Measurements from ENCODE around the gene WDPCP. TPM values are rescaled to one million over a fixed set of nuclear protein-coding genes. Genes with fewer than 3 reads are reported as not detected.

Gene WDPCP
- total and polyA plus RNA-seq, 12 donors = 2.7 to 14.6 (median 9.3) TPM

GRCh38 chr2:63514781-63515180 is 73.5 kb downstream of the WDPCP start:
- Histone ChIP-seq H3K27ac (no peak overlapping the region), H3K36me3 (replicated peaks in 1 of 2) (no peaks in the 10 kb centered on the region), H3K4me1 (replicated peaks in 1 of 2) (no peaks in the 10 kb centered on the region), H3K9me3 (replicated peaks in 1 of 3) (no peaks in the 10 kb centered on the region), H3K4me3 (no peak overlapping the region), H3K27me3 (no peaks in the 10 kb centered on the region)
- TF ChIP-seq POLR2A (IDR thresholded peaks at IDR 0.05) (no peak), CTCF (IDR thresholded peaks at IDR 0.05) (no peak)
- intact Hi-C loops (cut with DNase I) = no loop called here
- no peak for DNase-seq

DNA sequence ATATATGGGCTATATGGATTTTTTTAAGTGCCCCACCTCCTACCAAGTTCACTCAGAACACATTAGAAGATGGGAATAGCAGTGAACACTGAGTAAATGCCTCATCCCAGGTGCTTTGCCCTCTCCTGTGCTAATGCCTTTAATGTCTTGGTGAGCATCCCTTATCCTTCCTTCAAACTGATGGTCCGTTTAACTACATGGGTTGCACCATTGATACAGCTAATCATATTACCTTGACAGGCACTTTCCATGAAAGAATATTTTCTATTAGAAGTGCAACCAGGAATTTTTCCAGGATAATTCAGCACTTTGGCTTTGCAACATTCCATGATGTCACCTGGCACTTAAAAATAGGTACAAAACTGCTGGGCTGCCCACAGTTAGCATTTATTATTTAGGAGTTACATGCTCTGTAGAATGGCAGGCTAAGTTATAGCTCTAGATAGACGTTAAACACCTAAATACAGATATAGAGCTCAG is 74.0 kb downstream of the WDPCP start:
- Histone ChIP-seq H3K27ac (no peak overlapping the region), H3K36me3 (replicated peaks in 1 of 2) (no peaks in the 10 kb centered on the region), H3K4me1 (replicated peaks in 1 of 2) (no peaks in the 10 kb centered on the region), H3K9me3 (replicated peaks in 1 of 3) (no peaks in the 10 kb centered on the region), H3K4me3 (no peak overlapping the region), H3K27me3 (no peaks in the 10 kb centered on the region)
- 63 to 95% (median 81%) methylated on average over 2 of the region's 2 CpGs for WGBS, 4 donors
- TF ChIP-seq POLR2A (IDR thresholded peaks at IDR 0.05) (no peak), CTCF (IDR thresholded peaks at IDR 0.05) (no peak)
- DNase-seq = no peak
- intact Hi-C loops (cut with DNase I) = no loop called here

DNA sequence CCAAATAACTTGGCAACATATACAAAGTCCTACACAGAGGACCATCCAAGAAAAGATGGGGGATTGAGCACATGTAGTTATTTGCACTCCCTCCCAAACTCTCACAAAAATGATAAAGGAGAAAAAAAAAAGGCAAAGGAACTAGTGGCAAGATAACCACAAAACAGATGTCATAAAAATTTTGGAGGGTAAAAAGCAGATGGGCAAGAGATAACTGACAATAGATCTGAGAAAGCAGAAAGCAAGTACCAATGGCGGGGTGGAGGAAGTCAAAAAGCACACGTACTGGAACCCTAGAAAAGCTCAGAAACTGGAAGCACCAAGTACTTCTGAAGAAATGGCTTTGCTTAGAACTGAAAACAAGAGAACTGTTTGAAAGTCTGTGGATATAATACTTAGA is 82.0 kb downstream of the WDPCP start:
- 79 to 92% (median 84%) methylated on average over 2 of the region's 2 CpGs for WGBS, 4 donors
- DNase-seq = no peak
- peaks cover 0 to 5% of the 10 kb centered on the region in 2 donors for H3K4me1 ChIP-seq (replicated peaks in 1 of 2)
- TF ChIP-seq CTCF (IDR thresholded peaks at IDR 0.05) = no peak
- TF ChIP-seq POLR2A (IDR thresholded peaks at IDR 0.05) = no peak
- no peak overlapping the region for H3K4me3 ChIP-seq
- no peak overlapping the region for H3K27ac ChIP-seq
- intact Hi-C loops (cut with DNase I) = no loop called here
- no peaks in the 10 kb centered on the region for H3K9me3 ChIP-seq (replicated peaks in 1 of 3)
- H3K27me3 ChIP-seq = no peaks in the 10 kb centered on the region
- no peaks in the 10 kb centered on the region for H3K36me3 ChIP-seq (replicated peaks in 1 of 2)

GRCh38 chr2:63503818-63504217 is 84.5 kb downstream of the WDPCP start:
- WGBS, 4 donors = 38 to 50% (median 47%) methylated on average over 1 of the region's 1 CpG
- Histone ChIP-seq H3K36me3 (replicated peaks in 1 of 2) (no peaks in the 10 kb centered on the region), H3K4me3 (no peak overlapping the region), H3K4me1 (replicated peaks in 1 of 2) (peaks cover 0 to 5% of the 10 kb centered on the region in 2 donors), H3K27ac (no peak overlapping the region), H3K9me3 (replicated peaks in 1 of 3) (no peaks in the 10 kb centered on the region), H3K27me3 (no peaks in the 10 kb centered on the region)
- intact Hi-C loops (cut with DNase I) = no loop called here
- no peak for DNase-seq
- TF ChIP-seq POLR2A (IDR thresholded peaks at IDR 0.05) (no peak), CTCF (IDR thresholded peaks at IDR 0.05) (no peak)
